ENCODE data around the gene MYBPC3. TPM values are rescaled to one million over a fixed set of nuclear protein-coding genes. Genes with fewer than 3 reads are reported as not detected.

Gene MYBPC3
- total and polyA plus RNA-seq, 12 donors: 484 to 3,138 (median 2,423) TPM

- 89 to 92% methylated on average over 2 of the region's 2 CpGs for WGBS, 2 donors
- no peak for ATAC-seq
- intact Hi-C loops (cut with DNase I): loop anchor here in 5 of 10 donors (5.0 to 10.0 kb wide), 4 partner anchors 68 to 475 kb away; partner anchors contain the start of gene RAPSN (in 1 of the 5)
- Histone ChIP-seq H3K36me3 (peaks cover 0 to 13% (median 0%) of the 10 kb centered on the region in 9 donors), H3K9me3 (no peaks in the 10 kb centered on the region), H3K27me3 (no peaks in the 10 kb centered on the region), H3K27ac (peak overlapping the region in 2 of 10 donors; percentile 68 to 98), H3K4me1 (peaks cover 0 to 27% (median 0%) of the 10 kb centered on the region in 9 donors), H3K4me3 (no peak overlapping the region)
- TF ChIP-seq CTCF (IDR thresholded peaks at IDR 0.05): no peak
- no peak for DNase-seq
Measured at GRCh38 chr11:47379317-47379716, 26.8 kb upstream of the MYBPC3 start.

GRCh38 chr11:47378836-47379170 lies 26.3 kb upstream of the MYBPC3 start:
- Histone ChIP-seq H3K36me3 (peaks cover 0 to 18% (median 0%) of the 10 kb centered on the region in 9 donors), H3K9me3 (no peaks in the 10 kb centered on the region), H3K4me3 (peak overlapping the region in 2 of 10 donors; percentile 4 to 66), H3K27ac (peak overlapping the region in 6 of 10 donors; percentile 43 to 98 (median 71)), H3K27me3 (no peaks in the 10 kb centered on the region), H3K4me1 (peaks cover 0 to 31% (median 0%) of the 10 kb centered on the region in 9 donors)
- no peak for DNase-seq
- intact Hi-C loops (cut with DNase I): loop anchor here in 5 of 10 donors (5.0 to 10.0 kb wide), 4 partner anchors 68 to 476 kb away; partner anchors contain the start of gene RAPSN (in 1 of the 5)
- ATAC-seq: no peak
- TF ChIP-seq CTCF (IDR thresholded peaks at IDR 0.05): no peak

GRCh38 chr11:47378010-47378835 lies 25.7 kb upstream of the MYBPC3 start, which contains the start of gene SPI1:
Gene SPI1 (minus strand): TSS chr11:47378547. CDS start chr11:47378353, 194 bp downstream.
- no peaks in the 10 kb centered on the region for H3K27me3 ChIP-seq
- H3K4me1 ChIP-seq: peaks cover 0 to 31% (median 0%) of the 10 kb centered on the region in 9 donors
- WGBS, 2 donors: 64 to 73% methylated on average over 31 of the region's 31 CpGs
- ATAC-seq: peak; percentile 35 to 68 (median 54)
- no peak for TF ChIP-seq CTCF (IDR thresholded peaks at IDR 0.05)
- peak within 1 kb of the TSS in 8 of 10 donors; percentile 19 to 66 (median 42) for H3K4me3 ChIP-seq
- no peaks in the 10 kb centered on the region for H3K9me3 ChIP-seq
- DNase-seq: peak; percentile 37 to 56
- peak within 1 kb of the TSS in 9 of 10 donors; percentile 11 to 98 (median 62) for H3K27ac ChIP-seq
- peaks cover 0 to 24% (median 0%) of the 10 kb centered on the region in 9 donors for H3K36me3 ChIP-seq
- intact Hi-C loops (cut with DNase I): loop anchor here in 5 of 10 donors (5.0 to 10.0 kb wide), 4 partner anchors 69 to 477 kb away; partner anchors contain the start of gene RAPSN (in 1 of the 5)

GRCh38 chr11:47377571-47378009 lies 25.1 kb upstream of the MYBPC3 start:
- TF ChIP-seq CTCF (IDR thresholded peaks at IDR 0.05): no peak
- H3K27me3 ChIP-seq: no peaks in the 10 kb centered on the region
- peak overlapping the region in 9 of 10 donors; percentile 11 to 98 (median 62) for H3K27ac ChIP-seq
- peaks cover 0 to 30% (median 0%) of the 10 kb centered on the region in 9 donors for H3K4me1 ChIP-seq
- ATAC-seq (peak in 6 of 8 donors; percentile 8 to 40 (median 33)), DNase-seq (no peak)
- H3K36me3 ChIP-seq: peaks cover 0 to 31% (median 0%) of the 10 kb centered on the region in 9 donors
- H3K9me3 ChIP-seq: no peaks in the 10 kb centered on the region
- intact Hi-C loops (cut with DNase I): loop anchor here in 5 of 10 donors (5.0 to 10.0 kb wide), 4 partner anchors 70 to 477 kb away; partner anchors contain the start of gene RAPSN (in 1 of the 5)
- 81 to 85% methylated on average over 5 of the region's 5 CpGs for WGBS, 2 donors
- H3K4me3 ChIP-seq: peak overlapping the region in 8 of 10 donors; percentile 19 to 66 (median 42)
